ENCODE data around the gene ZSCAN18. TPM values are rescaled to one million over a fixed set of nuclear protein-coding genes. Genes with fewer than 3 reads are reported as not detected.

The ZSCAN18 gene
- total and polyA plus RNA-seq, 2 donors (not counting 3 experiments of a cell fraction or from before 2014, with no cell fraction given) = 15.8 to 17.3 TPM

DNA sequence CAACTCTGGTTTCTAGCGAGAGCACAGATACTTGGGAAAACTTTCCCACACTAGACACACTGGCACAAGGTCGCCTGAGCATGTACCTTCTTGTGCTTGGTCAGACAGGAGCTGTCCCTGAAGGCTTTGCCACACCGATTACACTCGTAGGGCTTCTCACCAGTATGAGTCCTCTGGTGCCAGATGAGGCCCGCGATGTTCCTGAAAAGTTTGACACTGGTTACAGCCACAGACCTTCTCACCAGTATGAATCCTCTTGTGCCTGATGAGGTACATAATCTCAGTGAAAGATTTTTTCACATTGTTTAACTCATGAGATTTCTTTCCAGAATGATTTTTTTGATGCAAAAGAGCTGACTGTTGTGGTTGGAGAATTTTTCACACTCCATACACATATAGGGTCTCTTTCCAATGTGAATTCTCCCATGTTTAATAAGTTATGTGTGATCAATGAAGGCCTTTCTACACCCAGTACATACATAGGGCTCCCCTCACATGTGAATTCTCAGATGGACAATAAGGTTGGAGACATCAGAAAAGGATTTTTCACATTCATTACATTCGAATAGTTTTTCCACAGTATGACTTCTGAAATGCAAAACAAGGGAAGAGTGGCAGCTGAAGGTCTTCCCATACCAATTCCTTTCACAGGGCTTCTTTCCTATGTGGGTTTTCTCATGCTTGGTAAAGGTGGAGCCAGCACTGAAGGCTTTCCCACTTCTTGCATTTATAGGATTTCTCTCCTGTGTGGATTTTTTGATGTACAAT lies 9.9 kb upstream of the ZSCAN18 start:
- no peak overlapping the region for H2AFZ ChIP-seq (ENCODE audit: low read depth, low read length)
- H3K27ac ChIP-seq (ENCODE audit: insufficient read depth, low read depth, low read length) = no peak overlapping the region
- no peaks in the 10 kb centered on the region for H4K20me1 ChIP-seq (replicated peaks; ENCODE audit: control insufficient read depth, extremely low read depth, insufficient read depth, low read length)
- H3K9ac ChIP-seq (replicated peaks; ENCODE audit: extremely low read depth, insufficient read depth, low read length) = no peak overlapping the region
- intact Hi-C loops (cut with micrococcal nuclease) (no loop called here), dilution Hi-C loops (cut with MboI; ENCODE audit: extremely low pct_ligation_motif_present, low sequenced_read_pairs) (no loop called here)
- FAIRE-seq (no peak), DNase-seq (ENCODE audit: low read depth, low spot score) (no peak)
- no peaks in the 10 kb centered on the region for H3K79me2 ChIP-seq (ENCODE audit: control insufficient read depth, insufficient read depth, low read length)
- H3K4me2 ChIP-seq (ENCODE audit: insufficient read depth, low read length) = no peak overlapping the region
- no peaks in the 10 kb centered on the region for H3K4me1 ChIP-seq (ENCODE audit: control insufficient read depth, extremely low read depth, insufficient read depth, low read length)
- POLR2A ChIA-PET = no interaction called here
- no peaks in the 10 kb centered on the region for H3K36me3 ChIP-seq (ENCODE audit: control insufficient read depth in 2 of 2, extremely low read depth in 1 of 2, insufficient read depth in 2 of 2, low read length in 2 of 2)
- no peak overlapping the region for H3K4me3 ChIP-seq (replicated peaks in 1 of 3; ENCODE audit: insufficient read depth in 1 of 3, low read depth in 1 of 3, low read length in 3 of 3)
- no peaks in the 10 kb centered on the region for H3K27me3 ChIP-seq (ENCODE audit: control insufficient read depth in 2 of 2, insufficient read depth in 2 of 2, low read length in 2 of 2)
- no TSS peak for BruUV-seq (replicated peaks)
- CTCF ChIA-PET = no interaction called here
- H3K9me3 ChIP-seq (replicated peaks; ENCODE audit: control insufficient read depth, insufficient read depth, low read length) = no peaks in the 10 kb centered on the region
- TF ChIP-seq, protein P1, sequence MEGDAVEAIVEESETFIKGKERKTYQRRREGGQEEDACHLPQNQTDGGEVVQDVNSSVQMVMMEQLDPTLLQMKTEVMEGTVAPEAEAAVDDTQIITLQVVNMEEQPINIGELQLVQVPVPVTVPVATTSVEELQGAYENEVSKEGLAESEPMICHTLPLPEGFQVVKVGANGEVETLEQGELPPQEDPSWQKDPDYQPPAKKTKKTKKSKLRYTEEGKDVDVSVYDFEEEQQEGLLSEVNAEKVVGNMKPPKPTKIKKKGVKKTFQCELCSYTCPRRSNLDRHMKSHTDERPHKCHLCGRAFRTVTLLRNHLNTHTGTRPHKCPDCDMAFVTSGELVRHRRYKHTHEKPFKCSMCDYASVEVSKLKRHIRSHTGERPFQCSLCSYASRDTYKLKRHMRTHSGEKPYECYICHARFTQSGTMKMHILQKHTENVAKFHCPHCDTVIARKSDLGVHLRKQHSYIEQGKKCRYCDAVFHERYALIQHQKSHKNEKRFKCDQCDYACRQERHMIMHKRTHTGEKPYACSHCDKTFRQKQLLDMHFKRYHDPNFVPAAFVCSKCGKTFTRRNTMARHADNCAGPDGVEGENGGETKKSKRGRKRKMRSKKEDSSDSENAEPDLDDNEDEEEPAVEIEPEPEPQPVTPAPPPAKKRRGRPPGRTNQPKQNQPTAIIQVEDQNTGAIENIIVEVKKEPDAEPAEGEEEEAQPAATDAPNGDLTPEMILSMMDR (IDR thresholded peaks at IDR 0.05; ENCODE audit: extremely low read depth in 1 of 2, insufficient read depth in 1 of 2, low read depth in 1 of 2, low read length in 2 of 2) = no peak
- no peak for TF ChIP-seq GATA2 (IDR thresholded peaks at IDR 0.05; ENCODE audit: insufficient read depth, insufficient read length, low read depth, low read length)
- TF ChIP-seq, protein P2, sequence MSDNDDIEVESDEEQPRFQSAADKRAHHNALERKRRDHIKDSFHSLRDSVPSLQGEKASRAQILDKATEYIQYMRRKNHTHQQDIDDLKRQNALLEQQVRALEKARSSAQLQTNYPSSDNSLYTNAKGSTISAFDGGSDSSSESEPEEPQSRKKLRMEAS (IDR thresholded peaks at IDR 0.05; ENCODE audit: insufficient read depth, insufficient read length) = no peak
- TF ChIP-seq FOS (IDR thresholded peaks at IDR 0.05; ENCODE audit: borderline replicate concordance, insufficient read depth, low read length) = no peak
- TF ChIP-seq MYC (IDR thresholded peaks at IDR 0.05; ENCODE audit: low read depth, low read length) = no peak
- TF ChIP-seq JUN (IDR thresholded peaks at IDR 0.05; ENCODE audit: borderline replicate concordance, insufficient read depth, insufficient read length, low read depth) = no peak
- no peak for TF ChIP-seq EZH2 (IDR thresholded peaks at IDR 0.05; ENCODE audit: borderline replicate concordance, low read depth, low read length, severe bottlenecking)
- TF ChIP-seq POLR2AphosphoS5 (IDR thresholded peaks at IDR 0.05; ENCODE audit: insufficient read depth, low read depth, low read length) = no peak
- no peak for TF ChIP-seq POLR2A (IDR thresholded peaks at IDR 0.05; ENCODE audit: low read depth, low read length)
- no peaks in the 10 kb centered on the region for H3K9me1 ChIP-seq (replicated peaks; ENCODE audit: control insufficient read depth, extremely low read depth, insufficient read depth, low read length)
